Measurements from ENCODE around the gene PAX5. TPM values are rescaled to one million over a fixed set of nuclear protein-coding genes. Genes with fewer than 3 reads are reported as not detected.

PAX5 gene
- polyA plus RNA-seq, 3 donors, result 0.03 to 0.15 TPM; not detected in 1

- H3K27me3 Mint-ChIP-seq (ENCODE audit: low read depth in 3 of 3), result peaks cover 8 to 16% (median 14%) of the 10 kb centered on the region in 3 donors
Observed at GRCh38 chr9:36913393-36914211, 120.5 kb downstream of the PAX5 start.

GRCh38 chr9:36912620-36913019 lies 121.4 kb downstream of the PAX5 start:
- Mint-ChIP-seq H3K9me3 (peaks cover 0 to 6% (median 0%) of the 10 kb centered on the region in 7 donors), H3K27me3 (ENCODE audit: low read depth in 3 of 3) (peaks cover 8 to 16% (median 12%) of the 10 kb centered on the region in 3 donors), H3K4me3 (no peak overlapping the region), H3K4me1 (no peaks in the 10 kb centered on the region), H3K36me3 (no peaks in the 10 kb centered on the region), H3K27ac (no peak overlapping the region)
- peaks cover 0 to 2% of the 10 kb centered on the region in 2 donors for H3K27me3 ChIP-seq (ENCODE audit: control insufficient read depth in 2 of 2, insufficient read depth in 2 of 2, low read length in 2 of 2)
- no peaks in the 10 kb centered on the region for H3K9me3 ChIP-seq (replicated peaks in 1 of 2; ENCODE audit: control insufficient read depth in 1 of 2, insufficient read depth in 1 of 2, low read length in 2 of 2)
- no peaks in the 10 kb centered on the region for H4K20me1 ChIP-seq (ENCODE audit: insufficient read depth, low read length)
- H3K79me2 ChIP-seq (ENCODE audit: insufficient read depth, low read length), result no peaks in the 10 kb centered on the region
- H3K27ac ChIP-seq (ENCODE audit: low read depth in 1 of 2, low read length in 2 of 2), result no peak overlapping the region
- intact Hi-C loops (cut with micrococcal nuclease), result no loop called here
- H2AFZ ChIP-seq (ENCODE audit: insufficient read depth, low read depth, low read length, poor library complexity, severe bottlenecking), result no peak overlapping the region
- no peak overlapping the region for H3K9ac ChIP-seq (ENCODE audit: insufficient read depth, low read length, poor library complexity, severe bottlenecking)
- TF ChIP-seq CTCF (IDR thresholded peaks at IDR 0.05), result no peak
- H3K4me1 ChIP-seq (ENCODE audit: control insufficient read depth in 1 of 2, insufficient read depth in 2 of 2, low read length in 2 of 2), result no peaks in the 10 kb centered on the region
- H3K4me2 ChIP-seq (replicated peaks; ENCODE audit: extremely low read depth, low read length, poor library complexity, severe bottlenecking), result no peak overlapping the region
- no peak overlapping the region for H3K4me3 ChIP-seq (replicated peaks in 1 of 3; ENCODE audit: low read depth in 2 of 3, low read length in 3 of 3)
- no peak for DNase-seq
- no peaks in the 10 kb centered on the region for H3K36me3 ChIP-seq (replicated peaks in 1 of 2; ENCODE audit: control insufficient read depth in 1 of 2, insufficient read depth in 2 of 2, low read length in 2 of 2)
- WGBS (ENCODE audit: insufficient coverage), result no CpG with 5 or more reads among the region's 3 CpGs

More at GRCh38 chr9:36913393-36914211, 120.5 kb downstream of the PAX5 start:
- no peak for DNase-seq
- Histone ChIP-seq H3K4me3 (replicated peaks in 1 of 3; ENCODE audit: low read depth in 2 of 3, low read length in 3 of 3) (no peak overlapping the region), H3K4me1 (ENCODE audit: control insufficient read depth in 1 of 2, insufficient read depth in 2 of 2, low read length in 2 of 2) (no peaks in the 10 kb centered on the region), H3K9ac (ENCODE audit: insufficient read depth, low read length, poor library complexity, severe bottlenecking) (no peak overlapping the region), H3K27me3 (ENCODE audit: control insufficient read depth in 2 of 2, insufficient read depth in 2 of 2, low read length in 2 of 2) (no peaks in the 10 kb centered on the region), H2AFZ (ENCODE audit: insufficient read depth, low read depth, low read length, poor library complexity, severe bottlenecking) (no peak overlapping the region), H3K9me3 (replicated peaks in 1 of 2; ENCODE audit: control insufficient read depth in 1 of 2, insufficient read depth in 1 of 2, low read length in 2 of 2) (no peaks in the 10 kb centered on the region), H3K27ac (ENCODE audit: low read depth in 1 of 2, low read length in 2 of 2) (no peak overlapping the region), H3K4me2 (replicated peaks; ENCODE audit: extremely low read depth, low read length, poor library complexity, severe bottlenecking) (no peak overlapping the region), H3K79me2 (ENCODE audit: insufficient read depth, low read length) (no peaks in the 10 kb centered on the region), H4K20me1 (ENCODE audit: insufficient read depth, low read length) (no peaks in the 10 kb centered on the region), H3K36me3 (replicated peaks in 1 of 2; ENCODE audit: control insufficient read depth in 1 of 2, insufficient read depth in 2 of 2, low read length in 2 of 2) (no peaks in the 10 kb centered on the region)
- H3K27ac Mint-ChIP-seq, result no peak overlapping the region
- intact Hi-C loops (cut with micrococcal nuclease), result no loop called here
- 67% methylated on average over 4 of the region's 10 CpGs for WGBS (ENCODE audit: insufficient coverage)
- peak overlapping the region in 1 of 2 donors; percentile 15 for H3K4me3 Mint-ChIP-seq
- peaks cover 0 to 6% (median 2%) of the 10 kb centered on the region in 7 donors for H3K9me3 Mint-ChIP-seq
- H3K36me3 Mint-ChIP-seq, result no peaks in the 10 kb centered on the region
- no peak for TF ChIP-seq CTCF (IDR thresholded peaks at IDR 0.05)
- H3K4me1 Mint-ChIP-seq, result no peaks in the 10 kb centered on the region
